WERI-Rb-1 (cell line): Measurements from ENCODE around the gene OTX1.
"Not testable (repeated sequence)": the region's sequence is repeated elsewhere in the genome, so short reads cannot be mapped to it uniquely, and the experiment has no call there.

ENCODE experiments used
- DNase-seq: peaks from one replicate; pipeline ENCODE4 v3.0.0-alpha.2; 2020
- H3K27ac ChIP-seq: fragments of 250-450 bp; sonication (Bioruptor Pico); 2 replicates; pipeline ENCODE4 v1.5.1; 2020; ENCODE audit warnings: mild to moderate bottlenecking, moderate library complexity
- H3K27me3 ChIP-seq: fragments of 250-450 bp; sonication (Bioruptor Pico); 2 replicates; pipeline ENCODE4 v1.5.1; 2021; ENCODE audit warnings: mild to moderate bottlenecking, low read depth, moderate library complexity; ENCODE audit not compliant: insufficient read depth, severe bottlenecking
- H3K36me3 ChIP-seq: fragments of 250-450 bp; sonication (Bioruptor Pico); 2 replicates; pipeline ENCODE4 v1.5.1; 2020; ENCODE audit warnings: mild to moderate bottlenecking, moderate library complexity
- H3K4me3 ChIP-seq: 2 replicates; pipeline ENCODE4 v1.5.1; 2011; ENCODE audit warnings: low read depth, mild to moderate bottlenecking, control low read depth, low read length
- H3K9me3 ChIP-seq: fragments of 250-450 bp; sonication (Bioruptor Pico); 2 replicates; pipeline ENCODE4 v1.5.1; 2021; ENCODE audit warnings: mild to moderate bottlenecking, moderate library complexity; ENCODE audit not compliant: severe bottlenecking
- CTCF ChIP-seq: IDR thresholded peaks from 2 replicates; pipeline ENCODE4 v1.5.1; 2011; ENCODE audit warnings: low read depth, mild to moderate bottlenecking, control low read depth, inconsistent platforms, low read length

OTX1 gene

GRCh38 chr2:63064661-63065060, 14.0 kb downstream of the OTX1 start:
- H3K27ac ChIP-seq, result no peak overlapping the region
- no peaks in the 10 kb centered on the region for H3K9me3 ChIP-seq
- no peaks in the 10 kb centered on the region for H3K36me3 ChIP-seq
- no peak for TF ChIP-seq CTCF
- H3K27me3 ChIP-seq, result peaks cover 13% of the 10 kb centered on the region
- no peak for DNase-seq
- no peak overlapping the region for H3K4me3 ChIP-seq

- DNase-seq, result no peak
- no peaks in the 10 kb centered on the region for H3K27me3 ChIP-seq
Measured at GRCh38 chr2:63066265-63066664, 15.6 kb downstream of the OTX1 start.

DNA sequence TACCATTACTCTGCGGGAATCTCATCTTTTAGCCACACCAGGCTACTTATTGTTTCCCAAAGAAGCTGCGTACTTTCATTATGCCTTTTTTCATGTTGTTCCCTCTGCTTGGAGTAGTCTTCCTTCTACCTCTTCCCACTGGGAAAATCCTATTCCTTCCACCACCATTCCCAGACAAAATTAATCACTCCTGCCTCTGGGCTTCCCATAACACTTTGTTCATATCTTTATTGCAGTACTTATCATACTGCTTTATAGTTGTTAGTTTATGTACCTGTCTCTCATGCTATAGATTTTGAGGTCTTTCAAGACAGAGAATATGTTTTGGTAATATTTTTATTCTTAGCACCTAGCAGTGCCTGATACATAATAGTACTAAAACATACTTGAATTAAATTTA, 16.2 kb downstream of the OTX1 start:
- Histone ChIP-seq H3K4me3 (no peak overlapping the region), H3K27me3 (no peaks in the 10 kb centered on the region), H3K36me3 (no peaks in the 10 kb centered on the region), H3K27ac (no peak overlapping the region), H3K9me3 (no peaks in the 10 kb centered on the region)
- no peak for DNase-seq
- TF ChIP-seq CTCF, result no peak

More at GRCh38 chr2:63066265-63066664, 15.6 kb downstream of the OTX1 start:
- Histone ChIP-seq H3K36me3 (no peaks in the 10 kb centered on the region), H3K27ac (no peak overlapping the region), H3K9me3 (no peaks in the 10 kb centered on the region), H3K4me3 (no peak overlapping the region)
- no peak for TF ChIP-seq CTCF

DNA sequence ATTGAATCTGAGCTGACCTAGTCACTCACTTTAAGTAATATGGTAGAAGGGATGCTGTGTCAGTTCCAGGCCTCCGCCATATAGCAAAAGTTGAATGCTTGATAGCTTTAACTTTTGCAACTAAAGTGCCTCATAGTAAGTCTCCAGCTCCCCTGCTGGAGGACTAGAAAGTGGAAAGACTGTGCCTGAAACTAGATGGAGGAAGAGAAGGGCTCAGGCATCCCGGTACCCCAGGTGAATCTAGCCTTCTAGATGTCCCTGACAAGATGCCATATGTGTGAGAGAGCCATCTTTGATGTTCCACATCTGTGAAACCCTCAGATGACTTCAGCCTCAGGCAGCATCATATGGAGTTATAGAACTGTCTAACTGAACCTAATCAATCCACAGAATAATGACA, 21.0 kb downstream of the OTX1 start:
- DNase-seq, result no peak
- Histone ChIP-seq H3K4me3 (no peak overlapping the region), H3K27ac (no peak overlapping the region), H3K27me3 (no peaks in the 10 kb centered on the region), H3K36me3 (no peaks in the 10 kb centered on the region), H3K9me3 (no peaks in the 10 kb centered on the region)
- no peak for TF ChIP-seq CTCF

DNA sequence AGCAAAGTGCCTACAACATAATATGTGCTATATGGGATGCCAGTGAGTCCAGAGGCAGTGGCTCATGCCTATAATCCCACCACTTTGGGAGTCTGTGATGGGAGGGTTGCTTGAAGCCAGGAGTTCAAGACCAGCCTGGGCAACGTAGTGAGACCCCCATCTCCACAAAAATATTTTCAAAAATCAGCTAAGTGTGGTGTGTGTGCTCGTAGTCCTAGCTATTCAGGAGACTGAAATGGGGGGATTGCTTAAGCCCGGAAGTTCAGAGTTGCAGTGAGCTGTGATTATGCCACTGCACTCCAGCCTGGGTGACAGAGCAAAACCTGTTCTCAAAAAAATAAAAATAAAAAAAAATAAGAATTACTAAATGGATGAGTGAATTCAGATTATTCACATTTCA, 23.4 kb downstream of the OTX1 start:
- Histone ChIP-seq H3K4me3 (no peak overlapping the region), H3K27me3 (no peaks in the 10 kb centered on the region), H3K36me3 (no peaks in the 10 kb centered on the region), H3K9me3 (no peaks in the 10 kb centered on the region), H3K27ac (no peak overlapping the region)
- no peak for TF ChIP-seq CTCF
- no peak for DNase-seq

DNA sequence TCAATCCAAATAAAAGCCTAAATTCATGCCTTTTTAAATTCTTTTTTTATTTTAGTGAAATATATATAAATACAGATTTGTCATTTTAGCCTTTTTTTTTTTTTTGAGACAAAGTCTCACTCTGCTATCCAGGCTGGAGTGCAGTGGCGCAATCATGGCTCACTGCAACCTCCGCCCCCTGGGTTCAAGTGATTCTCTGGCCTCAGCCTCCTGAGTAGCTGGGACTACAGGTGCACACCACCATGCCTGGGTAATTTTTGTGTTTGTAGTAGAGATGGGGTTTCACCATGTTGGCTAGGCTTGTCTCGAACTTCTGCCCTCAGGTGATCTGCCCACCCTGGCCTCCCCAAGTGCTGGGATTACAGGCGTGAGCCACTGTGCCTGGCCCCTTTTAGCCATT, 23.8 kb downstream of the OTX1 start:
- H3K36me3 ChIP-seq, H3K9me3 ChIP-seq, DNase-seq, H3K4me3 ChIP-seq, H3K27ac ChIP-seq, H3K27me3 ChIP-seq: not testable (repeated sequence)
